ENCODE data around the gene CMC2.

CMC2 gene

DNA sequence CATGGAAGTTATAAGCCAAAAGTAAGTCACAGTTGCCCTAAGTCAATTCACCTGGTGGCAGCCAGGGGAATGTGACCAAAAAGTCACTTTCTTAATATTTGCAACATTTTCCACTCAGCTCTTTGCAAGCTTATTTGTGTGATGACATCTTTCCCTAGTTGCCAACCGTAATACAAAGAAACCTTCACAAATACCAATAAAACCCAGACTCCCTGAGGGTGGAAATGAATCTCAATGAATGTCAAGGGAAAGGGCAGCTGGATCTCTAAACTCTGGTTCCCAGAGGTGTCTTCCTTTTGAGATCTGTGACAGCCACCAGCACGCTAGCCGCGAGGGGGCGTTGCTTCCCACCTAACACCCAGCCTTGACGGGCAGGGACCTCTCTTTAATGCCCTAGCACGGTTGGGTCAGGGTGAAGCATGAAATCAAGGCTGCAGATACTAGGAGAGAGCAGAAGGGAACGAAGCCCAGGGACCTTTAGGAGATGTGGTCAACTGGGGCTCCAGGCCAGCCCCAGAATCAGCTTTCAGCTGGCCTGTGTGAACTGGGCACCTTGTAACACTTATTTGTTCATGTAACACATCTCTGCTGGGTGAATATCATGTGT lies 82.2 kb downstream of the CMC2 start:
- peak; percentile 70 for DNase-seq

- no peak for DNase-seq
These were observed 83.3 kb downstream of the CMC2 start for GRCh38 chr16:80923356-80923755.

Data from NCI-H69 (cell line).